Natural killer cell treated with Interleukin-12 subunit alpha and Interleukin-12 subunit beta and Interleukin-15 and Interleukin-18, amount 100 ng/mL, for 72 hours (primary cell): ENCODE measurements around the gene GRK4. TPM values are rescaled to one million over a fixed set of nuclear protein-coding genes. Genes with fewer than 3 reads are reported as not detected.
"Not testable (repeated sequence)": the region's sequence is repeated elsewhere in the genome, so short reads cannot be mapped to it uniquely, and the experiment has no call there.

Experiments used
- ATAC-seq, 2 donors: fragments of 150-1000 bp; cut with Tn5 transposase in 1 of 2; sonication (Bioruptor Pico), chemical (Tn5 transposase) in 1 of 2; 2 replicates each; pipeline ENCODE4 v1.10.0; 2021
- DNase-seq: peaks from one replicate; pipeline ENCODE4 v3.0.0; 2022; ENCODE audit warnings: low spot score
- H3K27ac Mint-ChIP-seq, 2 donors: 1 replicate in 1 of 2; 2 replicates in 1 of 2; pipeline ENCODE4 v1.8.0; 2022; ENCODE audit warnings: mixed read lengths in 2 of 2, mild to moderate bottlenecking in 1 of 2, moderate library complexity in 1 of 2
- H3K27me3 Mint-ChIP-seq, 2 donors: 1 replicate in 1 of 2; 2 replicates in 1 of 2; pipeline ENCODE4 v1.8.0; 2022; ENCODE audit warnings: mixed read lengths in 2 of 2
- H3K36me3 Mint-ChIP-seq: one replicate; pipeline ENCODE4 v1.8.0; 2022; ENCODE audit warnings: mixed read lengths
- H3K4me1 Mint-ChIP-seq, 2 donors: 1 replicate in 1 of 2; 2 replicates in 1 of 2; pipeline ENCODE4 v1.8.0; 2022; ENCODE audit warnings: low read depth in 2 of 2, mixed read lengths in 2 of 2, mild to moderate bottlenecking in 1 of 2
- H3K4me3 Mint-ChIP-seq: one replicate; pipeline ENCODE4 v1.8.0; 2022; ENCODE audit warnings: mixed read lengths
- H3K9me3 Mint-ChIP-seq: 2 replicates; pipeline ENCODE4 v1.8.0; 2022; ENCODE audit warnings: mixed read lengths
- total RNA-seq, 2 donors: library from RNA; stranded (reverse); gene quantifications; one replicate each; pipeline ENCODE4 v1.2.3, GENCODE V29; 2022

GRK4 gene
- total RNA-seq, 2 donors from 2014 or later = 8.0 to 12.1 TPM

- Mint-ChIP-seq H3K4me3 (peak overlapping the region; percentile 95), H3K27ac (peak overlapping the region in 1 of 2 donors; percentile 96), H3K27me3 (no peaks in the 10 kb centered on the region), H3K36me3 (peaks cover 8% of the 10 kb centered on the region), H3K4me1 (peaks cover 39 to 46% of the 10 kb centered on the region in 2 donors), H3K9me3 (no peaks in the 10 kb centered on the region)
- peak; percentile 37 to 70 for ATAC-seq
- peak; percentile 89 for DNase-seq
Measured at GRCh38 chr4:2934077-2934812, 29.1 kb upstream of the GRK4 start.

GRCh38 chr4:2934813-2935761 is 28.3 kb upstream of the GRK4 start:
- peak overlapping the region; percentile 76 for H3K4me3 Mint-ChIP-seq
- peaks cover 44 to 48% of the 10 kb centered on the region in 2 donors for H3K4me1 Mint-ChIP-seq
- ATAC-seq (peak; percentile 79 to 87), DNase-seq (peak; percentile 98)
- peak overlapping the region; percentile 79 to 92 for H3K27ac Mint-ChIP-seq
- H3K27me3 Mint-ChIP-seq = no peaks in the 10 kb centered on the region
- H3K9me3 Mint-ChIP-seq = no peaks in the 10 kb centered on the region
- H3K36me3 Mint-ChIP-seq = peaks cover 9% of the 10 kb centered on the region

GRCh38 chr4:2935762-2936743 is 27.3 kb upstream of the GRK4 start:
- H3K27me3 Mint-ChIP-seq = no peaks in the 10 kb centered on the region
- peak; percentile 83 for DNase-seq
- H3K4me1 Mint-ChIP-seq = peaks cover 49 to 56% of the 10 kb centered on the region in 2 donors
- peak overlapping the region; percentile 79 to 92 for H3K27ac Mint-ChIP-seq
- ATAC-seq = peak; percentile 58 to 60
- no peaks in the 10 kb centered on the region for H3K9me3 Mint-ChIP-seq
- H3K4me3 Mint-ChIP-seq = peak overlapping the region; percentile 76
- peaks cover 9% of the 10 kb centered on the region for H3K36me3 Mint-ChIP-seq

GRCh38 chr4:2936773-2937145 is 26.6 kb upstream of the GRK4 start:
- Mint-ChIP-seq H3K27ac (peak overlapping the region; percentile 79 to 92), H3K9me3 (no peaks in the 10 kb centered on the region), H3K4me1 (peaks cover 47 to 53% of the 10 kb centered on the region in 2 donors), H3K36me3 (peaks cover 9% of the 10 kb centered on the region), H3K4me3 (peak overlapping the region; percentile 76), H3K27me3 (no peaks in the 10 kb centered on the region)
- ATAC-seq = peak in 1 of 2 donors; percentile 58
- peak; percentile 59 for DNase-seq

- Mint-ChIP-seq H3K27me3 (no peaks in the 10 kb centered on the region), H3K4me3 (peak overlapping the region; percentile 76), H3K4me1 (peaks cover 44 to 50% of the 10 kb centered on the region in 2 donors), H3K36me3 (peaks cover 9% of the 10 kb centered on the region), H3K9me3 (no peaks in the 10 kb centered on the region), H3K27ac (peak overlapping the region; percentile 79 to 92)
- DNase-seq = peak; percentile 60
- ATAC-seq = no peak
Measured at GRCh38 chr4:2937146-2937857, 26.1 kb upstream of the GRK4 start.

GRCh38 chr4:2937986-2938385 is 25.4 kb upstream of the GRK4 start:
- peaks cover 48 to 53% of the 10 kb centered on the region in 2 donors for H3K4me1 Mint-ChIP-seq
- H3K27ac Mint-ChIP-seq = peak overlapping the region; percentile 79 to 92
- peaks cover 9% of the 10 kb centered on the region for H3K36me3 Mint-ChIP-seq
- DNase-seq = peak; percentile 42
- H3K9me3 Mint-ChIP-seq = no peaks in the 10 kb centered on the region
- no peaks in the 10 kb centered on the region for H3K27me3 Mint-ChIP-seq
- H3K4me3 Mint-ChIP-seq = peak overlapping the region; percentile 76
- no peak for ATAC-seq

GRCh38 chr4:2938411-2938810 is 25.0 kb upstream of the GRK4 start:
- Mint-ChIP-seq H3K27ac (peak overlapping the region in 1 of 2 donors; percentile 80), H3K4me3 (peak overlapping the region; percentile 22), H3K4me1 (peaks cover 47 to 52% of the 10 kb centered on the region in 2 donors)
- not testable (repeated sequence) for H3K9me3 Mint-ChIP-seq, H3K36me3 Mint-ChIP-seq, ATAC-seq, H3K27me3 Mint-ChIP-seq
- DNase-seq = peak; percentile 54

GRCh38 chr4:2938906-2939305 is 24.5 kb upstream of the GRK4 start:
- Mint-ChIP-seq H3K27ac (peak overlapping the region; percentile 80 to 85), H3K36me3 (peaks cover 9% of the 10 kb centered on the region), H3K4me1 (peaks cover 47 to 52% of the 10 kb centered on the region in 2 donors), H3K9me3 (no peaks in the 10 kb centered on the region), H3K27me3 (no peaks in the 10 kb centered on the region), H3K4me3 (peak overlapping the region; percentile 42)
- ATAC-seq (no peak), DNase-seq (peak; percentile 35)

- Mint-ChIP-seq H3K4me3 (peak overlapping the region; percentile 42), H3K27me3 (no peaks in the 10 kb centered on the region), H3K9me3 (no peaks in the 10 kb centered on the region), H3K36me3 (peaks cover 9% of the 10 kb centered on the region), H3K27ac (peak overlapping the region; percentile 80 to 85), H3K4me1 (peaks cover 51 to 56% of the 10 kb centered on the region in 2 donors)
- DNase-seq (no peak), ATAC-seq (no peak)
Measured at GRCh38 chr4:2939383-2940243, 23.8 kb upstream of the GRK4 start.

GRCh38 chr4:2940267-2941137 is 22.9 kb upstream of the GRK4 start:
- Mint-ChIP-seq H3K4me1 (peaks cover 52 to 58% of the 10 kb centered on the region in 2 donors), H3K27ac (peak overlapping the region; percentile 27 to 85), H3K4me3 (no peak overlapping the region), H3K27me3 (no peaks in the 10 kb centered on the region), H3K36me3 (peaks cover 14% of the 10 kb centered on the region), H3K9me3 (no peaks in the 10 kb centered on the region)
- no peak for ATAC-seq
- DNase-seq = no peak
